Measurements from ENCODE around the gene FAM32A.

The FAM32A gene

GRCh38 chr19:16155128-16155527 lies 30.1 kb upstream of the FAM32A start:
- no peak for TF ChIP-seq CTCF (conservative IDR thresholded peaks at IDR 0.05)
- H3K27ac ChIP-seq: no peak overlapping the region

GRCh38 chr19:16156904-16157303 lies 28.3 kb upstream of the FAM32A start:
- no peak for TF ChIP-seq CTCF (conservative IDR thresholded peaks at IDR 0.05)

GRCh38 chr19:16157601-16158000 lies 27.6 kb upstream of the FAM32A start:
- TF ChIP-seq CTCF (conservative IDR thresholded peaks at IDR 0.05): no peak
- no peak overlapping the region for H3K27ac ChIP-seq

More at GRCh38 chr19:16156904-16157303, 28.3 kb upstream of the FAM32A start:
- no peak overlapping the region for H3K27ac ChIP-seq

- no peak overlapping the region for H3K27ac ChIP-seq
- TF ChIP-seq CTCF (conservative IDR thresholded peaks at IDR 0.05): no peak
Measured at GRCh38 chr19:16159655-16160054, 25.6 kb upstream of the FAM32A start.

- TF ChIP-seq CTCF (conservative IDR thresholded peaks at IDR 0.05): no peak
- no peak overlapping the region for H3K27ac ChIP-seq
Measured at GRCh38 chr19:16160445-16160942, 24.7 kb upstream of the FAM32A start.

GRCh38 chr19:16160943-16161560 lies 24.2 kb upstream of the FAM32A start:
- TF ChIP-seq CTCF (conservative IDR thresholded peaks at IDR 0.05): no peak

GRCh38 chr19:16161840-16162239 lies 23.4 kb upstream of the FAM32A start:
- no peak overlapping the region for H3K27ac ChIP-seq
- no peak for TF ChIP-seq CTCF (conservative IDR thresholded peaks at IDR 0.05)

More at GRCh38 chr19:16160943-16161560, 24.2 kb upstream of the FAM32A start:
- H3K27ac ChIP-seq: no peak overlapping the region

All from VCaP (cell line).